NT2/D1 (cell line): ENCODE measurements around the gene PPM1K.

Experiments
- DNase-seq: peaks from one replicate; pipeline ENCODE4 v3.0.0-alpha.2; 2011; ENCODE audit warnings: low read depth, low spot score
- H3K27me3 ChIP-seq: 2 replicates; pipeline ENCODE4 v1.6.0; 2011; ENCODE audit warnings: mild to moderate bottlenecking; ENCODE audit not compliant: insufficient read length, insufficient read depth
- H3K36me3 ChIP-seq: 2 replicates; pipeline ENCODE4 v1.6.1; 2011; ENCODE audit warnings: mild to moderate bottlenecking, low read length, mixed read lengths; ENCODE audit not compliant: insufficient read depth, insufficient read length
- H3K4me1 ChIP-seq: 2 replicates; pipeline ENCODE4 v1.5.1; 2011; ENCODE audit not compliant: insufficient read depth, insufficient read length
- H3K4me3 ChIP-seq: 2 replicates; pipeline ENCODE4 v1.5.1; 2011; ENCODE audit warnings: low read depth; ENCODE audit not compliant: insufficient read length
- H3K9ac ChIP-seq: 2 replicates; pipeline ENCODE4 v1.6.0; 2011; ENCODE audit warnings: low read depth; ENCODE audit not compliant: insufficient read length
- H3K9me3 ChIP-seq: 2 replicates; pipeline ENCODE4 v1.5.1; 2011; ENCODE audit warnings: mild to moderate bottlenecking, low read length; ENCODE audit not compliant: insufficient read depth
- SUZ12 ChIP-seq: IDR thresholded peaks from 2 replicates; pipeline ENCODE4 v1.6.1; 2011; ENCODE audit not compliant: insufficient read length, insufficient read depth; ENCODE audit errors: extremely low read depth
- YY1 ChIP-seq: IDR thresholded peaks from 2 replicates; pipeline ENCODE4 v1.6.1; 2011; ENCODE audit not compliant: insufficient read length, insufficient read depth
- ZNF274 ChIP-seq: IDR thresholded peaks from 2 replicates; pipeline ENCODE4 v1.6.1; 2011; ENCODE audit warnings: mild to moderate bottlenecking, low read depth, low read length

The PPM1K gene

GRCh38 chr4:88284439-88285234, at the start of gene PPM1K:
TSS of gene PPM1K (minus strand) at chr4:88284561. CDS start at chr4:88278583, 5,978 bp downstream.
- peaks cover 9% of the 10 kb centered on the region; the same call in 1 of the 2 replicates for H3K9me3 ChIP-seq
- H3K4me3 ChIP-seq: peak within 1 kb of the TSS; percentile 70
- H3K4me1 ChIP-seq: no peaks in the 10 kb centered on the region
- H3K36me3 ChIP-seq: no peaks in the 10 kb centered on the region
- peak; percentile 87 for DNase-seq
- H3K27me3 ChIP-seq: no peaks in the 10 kb centered on the region
- TF ChIP-seq YY1: no peak
- no peak for TF ChIP-seq ZNF274
- no peak for TF ChIP-seq SUZ12
- peak within 1 kb of the TSS; percentile 87 for H3K9ac ChIP-seq

GRCh38 chr4:88333741-88334405, 49.5 kb upstream of the PPM1K start:
- H3K27me3 ChIP-seq: no peaks in the 10 kb centered on the region
- no peak for DNase-seq
- H3K4me3 ChIP-seq: no peak overlapping the region
- H3K4me1 ChIP-seq: no peaks in the 10 kb centered on the region
- H3K9me3 ChIP-seq: no peaks in the 10 kb centered on the region
- no peak overlapping the region for H3K9ac ChIP-seq
- H3K36me3 ChIP-seq: no peaks in the 10 kb centered on the region
- no peak for TF ChIP-seq YY1
- no peak for TF ChIP-seq SUZ12
- TF ChIP-seq ZNF274: no peak

- no peaks in the 10 kb centered on the region for H3K9me3 ChIP-seq
These were observed 43.3 kb upstream of the PPM1K start for GRCh38 chr4:88327665-88328064.

GRCh38 chr4:88320780-88321373, 36.5 kb upstream of the PPM1K start:
- H3K9me3 ChIP-seq: no peaks in the 10 kb centered on the region; the same call in 1 of the 2 replicates
- H3K9ac ChIP-seq: no peak overlapping the region
- H3K4me3 ChIP-seq: no peak overlapping the region
- DNase-seq: peak; percentile 13
- H3K4me1 ChIP-seq: no peaks in the 10 kb centered on the region
- no peak for TF ChIP-seq YY1
- no peaks in the 10 kb centered on the region for H3K36me3 ChIP-seq
- H3K27me3 ChIP-seq: no peaks in the 10 kb centered on the region

More at GRCh38 chr4:88327665-88328064, 43.3 kb upstream of the PPM1K start:
- DNase-seq: no peak
- Histone ChIP-seq H3K27me3 (no peaks in the 10 kb centered on the region), H3K4me3 (no peak overlapping the region), H3K36me3 (no peaks in the 10 kb centered on the region), H3K9ac (no peak overlapping the region), H3K4me1 (no peaks in the 10 kb centered on the region)
- no peak for TF ChIP-seq SUZ12
- no peak for TF ChIP-seq ZNF274
- TF ChIP-seq YY1: no peak

- Histone ChIP-seq H3K27me3 (no peaks in the 10 kb centered on the region), H3K9me3 (no peaks in the 10 kb centered on the region; the same call in 1 of the 2 replicates), H3K36me3 (no peaks in the 10 kb centered on the region), H3K4me3 (peak overlapping the region; percentile 9), H3K4me1 (no peaks in the 10 kb centered on the region), H3K9ac (no peak overlapping the region)
- TF ChIP-seq ZNF274 (no peak), SUZ12 (no peak)
- DNase-seq: no peak
These were observed 35.9 kb upstream of the PPM1K start for GRCh38 chr4:88320224-88320779.

- Histone ChIP-seq H3K9ac (no peak overlapping the region), H3K36me3 (no peaks in the 10 kb centered on the region), H3K4me1 (no peaks in the 10 kb centered on the region), H3K9me3 (peaks cover 5% of the 10 kb centered on the region), H3K27me3 (no peaks in the 10 kb centered on the region), H3K4me3 (no peak overlapping the region)
- DNase-seq: no peak
- TF ChIP-seq YY1: no peak
- TF ChIP-seq ZNF274: no peak
- TF ChIP-seq SUZ12: no peak
These were observed 34.5 kb upstream of the PPM1K start for GRCh38 chr4:88318751-88319350.
